H1 (cell line): ENCODE data around the gene KRTAP19-5. TPM values are rescaled to one million over a fixed set of nuclear protein-coding genes. Genes with fewer than 3 reads are reported as not detected.

Experiments used
- CTCF ChIA-PET: fragments of 300-600 bp; sonication (Branson Sonifier 250); formaldehyde crosslinking; loops from one replicate; lab custom pipeline; 2021; ENCODE audit not compliant: partially characterized antibody; lab: Charles Lee
- POLR2A ChIA-PET: fragments of 300-600 bp; sonication (Branson Sonifier 250); formaldehyde crosslinking; loops from one replicate; lab custom pipeline; 2021; ENCODE audit warnings: inconsistent platforms; ENCODE audit not compliant: partially characterized antibody; lab: Charles Lee
- DNase-seq, 2 experiments: peaks; one replicate each; pipeline versions ENCODE4 v3.0.0 to v3.0.0-alpha.2; 2010 to 2022; ENCODE audit warnings: low spot score in 2 of 2, low read depth in 1 of 2, mixed read lengths in 1 of 2
- FAIRE-seq: peaks from 2 replicates; lab custom pipeline; 2011; peaks lifted over from hg19 to GRCh38; lab: Jason Lieb, UNC
- H2AFZ ChIP-seq: 2 replicates; pipeline ENCODE4 v1.8.1; 2012; ENCODE audit warnings: low read length, inconsistent platforms
- H2AK5ac ChIP-seq: 2 replicates; pipeline ENCODE4 v1.6.1; 2013; ENCODE audit warnings: low read depth, low read length
- H2BK120ac ChIP-seq: replicated peaks from 2 replicates; pipeline ENCODE3; 2013; ENCODE audit warnings: low read depth, low read length, inconsistent platforms
- H2BK12ac ChIP-seq: 2 replicates; pipeline ENCODE4 v1.6.1; 2013; ENCODE audit warnings: low read depth, low read length
- H2BK15ac ChIP-seq: 2 replicates; pipeline ENCODE4 v1.6.1; 2013; ENCODE audit warnings: low read length
- H2BK20ac ChIP-seq: 2 replicates; pipeline ENCODE4 v1.6.1; 2013; ENCODE audit warnings: low read length
- H2BK5ac ChIP-seq: 2 replicates; pipeline ENCODE4 v1.6.1; 2013; ENCODE audit warnings: low read depth, low read length
- H3K14ac ChIP-seq: 2 replicates; pipeline ENCODE4 v1.6.1; 2013; ENCODE audit warnings: inconsistent platforms; ENCODE audit not compliant: insufficient read length
- H3K18ac ChIP-seq: 2 replicates; pipeline ENCODE4 v1.6.1; 2013; ENCODE audit warnings: low read length; ENCODE audit errors: extremely low read depth
- H3K23ac ChIP-seq: 2 replicates; pipeline ENCODE4 v1.6.1; 2013; ENCODE audit warnings: inconsistent platforms; ENCODE audit not compliant: insufficient read length
- H3K23me2 ChIP-seq: 2 replicates; pipeline ENCODE4 v1.6.1; 2013; ENCODE audit warnings: low read depth, low read length
- H3K27ac ChIP-seq: 2 replicates; pipeline ENCODE4 v1.6.1; 2011; ENCODE audit warnings: low read depth, low read length, inconsistent platforms
- H3K27me3 ChIP-seq, 4 experiments: replicated peaks in 1 of 4; 1 replicate in 1 of 4; 2 replicates in 3 of 4; pipeline versions ENCODE4 v1.6.1 to v1.8.1; 2011 to 2013; ENCODE audit warnings: low read length in 3 of 4, mild to moderate bottlenecking in 3 of 4, inconsistent platforms in 2 of 4, mixed read lengths in 2 of 4, moderate library complexity in 1 of 4; ENCODE audit not compliant: control insufficient read depth in 3 of 4, insufficient read depth in 3 of 4; ENCODE audit errors: extremely low read depth in 1 of 4
- H3K36me3 ChIP-seq, 4 experiments: 2 replicates each; pipeline versions ENCODE4 v1.6.1 to v1.8.1; 2011 to 2013; ENCODE audit warnings: mild to moderate bottlenecking in 4 of 4, low read length in 3 of 4, moderate library complexity in 2 of 4, control low read depth in 1 of 4, inconsistent platforms in 1 of 4; ENCODE audit not compliant: insufficient read depth in 4 of 4, control insufficient read depth in 2 of 4
- H3K4ac ChIP-seq: replicated peaks from 2 replicates; pipeline ENCODE3; 2013; ENCODE audit warnings: low read length, low read depth, mixed read lengths, inconsistent platforms; ENCODE audit not compliant: insufficient read length
- H3K4me1 ChIP-seq, 4 experiments: replicated peaks in 1 of 4; 1 replicate in 1 of 4; 2 replicates in 3 of 4; pipeline versions ENCODE4 v1.6.1 to v1.8.1; 2011 to 2013; ENCODE audit warnings: low read length in 3 of 4, inconsistent platforms in 2 of 4, mixed read lengths in 1 of 4; ENCODE audit not compliant: insufficient read depth in 4 of 4, control insufficient read depth in 3 of 4
- H3K4me2 ChIP-seq, 2 experiments: 2 replicates each; pipeline versions ENCODE4 v1.6.1 to v1.8.1; 2011 to 2013; ENCODE audit warnings: low read depth in 2 of 2, low read length in 2 of 2, control low read depth in 1 of 2, inconsistent platforms in 1 of 2, mild to moderate bottlenecking in 1 of 2; ENCODE audit not compliant: insufficient read depth in 1 of 2
- H3K4me3 ChIP-seq, 4 experiments: fragments of 200-600, 300-600 bp in 1 of 4; sonication (generic), shearing (Covaris generic), sonication (Bioruptor Twin) in 1 of 4; 2 replicates each; pipeline versions ENCODE4 v1.5.1 to v1.8.1; 2011 to 2016; ENCODE audit warnings: low read length in 4 of 4, low read depth in 3 of 4, control low read depth in 2 of 4, inconsistent platforms in 2 of 4, mild to moderate bottlenecking in 2 of 4, mixed read lengths in 1 of 4, moderate library complexity in 1 of 4; ENCODE audit not compliant: insufficient read depth in 2 of 4; ENCODE audit errors: extremely low read depth in 1 of 4
- H3K56ac ChIP-seq: replicated peaks from 2 replicates; pipeline ENCODE3; 2013; ENCODE audit warnings: low read depth, mild to moderate bottlenecking, mixed read lengths, low read length, inconsistent platforms; ENCODE audit not compliant: insufficient read length
- H3K79me1 ChIP-seq: 2 replicates; pipeline ENCODE4 v1.6.1; 2013; ENCODE audit warnings: low read depth, low read length, control low read depth
- H3K79me2 ChIP-seq, 2 experiments: 2 replicates each; pipeline versions ENCODE4 v1.6.1 to v1.8.1; 2012 to 2013; ENCODE audit warnings: low read length in 2 of 2, mild to moderate bottlenecking in 2 of 2, inconsistent platforms in 1 of 2; ENCODE audit not compliant: insufficient read depth in 2 of 2, control insufficient read depth in 1 of 2
- H3K9ac ChIP-seq, 4 experiments: replicated peaks in 1 of 4; 1 replicate in 1 of 4; 2 replicates in 3 of 4; pipeline versions ENCODE4 v1.6.1 to v1.8.1; 2011 to 2013; ENCODE audit warnings: low read depth in 3 of 4, low read length in 3 of 4, control low read depth in 2 of 4, mild to moderate bottlenecking in 2 of 4, moderate library complexity in 2 of 4, inconsistent platforms in 1 of 4; ENCODE audit errors: extremely low read depth in 1 of 4
- H3K9me3 ChIP-seq, 2 experiments: 2 replicates each; pipeline versions ENCODE4 v1.6.1 to v1.8.1; 2012 to 2013; ENCODE audit warnings: mild to moderate bottlenecking in 2 of 2, moderate library complexity in 2 of 2, control low read depth in 1 of 2, inconsistent platforms in 1 of 2, low read depth in 1 of 2, low read length in 1 of 2, mixed read lengths in 1 of 2; ENCODE audit not compliant: insufficient read depth in 2 of 2
- H4K20me1 ChIP-seq, 2 experiments: replicated peaks in 1 of 2; 2 replicates each; pipeline versions ENCODE3 to v1.8.1; 2011 to 2013; ENCODE audit warnings: inconsistent platforms in 2 of 2, low read length in 2 of 2, mild to moderate bottlenecking in 1 of 2; ENCODE audit not compliant: insufficient read depth in 2 of 2, control insufficient read depth in 1 of 2
- H4K5ac ChIP-seq: 2 replicates; pipeline ENCODE4 v1.6.1; 2013; ENCODE audit warnings: low read length, low read depth, mixed read lengths, inconsistent platforms; ENCODE audit not compliant: insufficient read length
- H4K8ac ChIP-seq: 2 replicates; pipeline ENCODE4 v1.8.0; 2013; ENCODE audit warnings: mild to moderate bottlenecking, moderate library complexity, low read length, inconsistent platforms; ENCODE audit not compliant: insufficient read depth; ENCODE audit errors: extremely low read depth
- H4K91ac ChIP-seq: replicated peaks from 2 replicates; pipeline ENCODE3; 2013; ENCODE audit warnings: low read length, mixed read lengths, inconsistent platforms; ENCODE audit not compliant: insufficient read length
- BACH1 ChIP-seq: IDR thresholded peaks from 2 replicates; pipeline ENCODE4 v1.6.1; 2012; ENCODE audit warnings: low read length, improper control_type of control experiment
- CHD2 ChIP-seq: IDR thresholded peaks from 2 replicates; pipeline ENCODE4 v1.6.1; 2012; ENCODE audit warnings: low read length, improper control_type of control experiment
- CTCF ChIP-seq, 3 experiments: IDR thresholded peaks; 1 replicate in 2 of 3; 2 replicates in 1 of 3; pipeline versions ENCODE4 v1.5.1 to v1.6.1; 2011; ENCODE audit warnings: low read length in 3 of 3, mild to moderate bottlenecking in 3 of 3, inconsistent platforms in 2 of 3, low read depth in 1 of 3, moderate library complexity in 1 of 3; ENCODE audit not compliant: insufficient read depth in 1 of 3; ENCODE audit errors: control extremely low read depth in 1 of 3
- MAFK ChIP-seq: IDR thresholded peaks from 2 replicates; pipeline ENCODE4 v1.6.1; 2012; ENCODE audit warnings: low read depth, mild to moderate bottlenecking, improper control_type of control experiment, low read length
- RAD21 ChIP-seq, 2 experiments: IDR thresholded peaks in 1 of 2; conservative IDR thresholded peaks in 1 of 2; 2 replicates each; pipeline ENCODE4 v1.6.1; 2011; ENCODE audit warnings: low read depth in 2 of 2, low read length in 2 of 2, improper control_type of control experiment in 1 of 2, inconsistent platforms in 1 of 2, mild to moderate bottlenecking in 1 of 2, moderate library complexity in 1 of 2
- WGBS, 2 experiments: shearing (Covaris generic) in 1 of 2; methylation state at CpG; one replicate each; pipeline versions ENCODE4 v1.1.6 to v1.1.7; 2013 to 2015; ENCODE audit warnings: low lambda C conversion rate in 2 of 2, mixed read lengths in 2 of 2, inconsistent platforms in 1 of 2, low coverage in 1 of 2, missing lambda C conversion rate in 1 of 2; ENCODE audit not compliant: insufficient replicate concordance in 2 of 2, insufficient coverage in 1 of 2, insufficient read length in 1 of 2; ENCODE audit errors: extremely low coverage in 1 of 2, missing lambda C conversion rate in 1 of 2; 5-methylcytosine and 5-hydroxymethylcytosine counted together
- polyA plus RNA-seq, 7 experiments: library from polyadenylated mRNA; depleted of rRNA in 3 of 7; stranded (reverse) in 5 of 7; unstranded in 2 of 7; fragments of >200 nt in 5 of 7; fragments of 200-250 nt in 2 of 7; gene quantifications; 1 replicate in 5 of 7; 2 replicates in 1 of 7; 4 replicates in 1 of 7; pipeline versions ENCODE4 v1.2.1 to v1.2.3, GENCODE V29; 2011 to 2013; ENCODE audit warnings: missing spikeins in 2 of 7, mixed read lengths in 2 of 7
- total RNA-seq: library from RNA; stranded (reverse); fragmentation: NEBNext Ultra II Directional; extraction: Animal tissue kit (Norgen Biotek cat#: 25700); gene quantifications from 2 replicates; pipeline ENCODE4 v1.2.1, GENCODE V29; 2021

Gene KRTAP19-5
- total and polyA plus RNA-seq, 2 of the 8 experiments (the other 6 are each of a cell fraction or from before 2014, with no cell fraction given): not detected

- Histone ChIP-seq H3K4ac (no peak overlapping the region), H3K79me1 (no peaks in the 10 kb centered on the region), H3K9ac (no peak overlapping the region), H3K27me3 (no peaks in the 10 kb centered on the region), H4K5ac (no peak overlapping the region), H3K56ac (no peak overlapping the region), H3K4me1 (no peaks in the 10 kb centered on the region), H2BK12ac (no peak overlapping the region), H4K20me1 (no peaks in the 10 kb centered on the region), H3K23ac (no peak overlapping the region), H4K8ac (no peak overlapping the region), H3K18ac (no peak overlapping the region), H3K27ac (no peak overlapping the region), H4K91ac (no peak overlapping the region), H2BK20ac (no peak overlapping the region), H2AK5ac (no peak overlapping the region), H2AFZ (0 out of 2 replicates have a peak overlapping the region, but pooled peaks have one; percentile 81), H3K23me2 (no peaks in the 10 kb centered on the region), H3K4me3 (no peak overlapping the region), H3K9me3 (no peaks in the 10 kb centered on the region), H3K4me2 (no peak overlapping the region), H2BK15ac (no peak overlapping the region), H3K14ac (no peak overlapping the region), H2BK5ac (no peak overlapping the region), H3K36me3 (no peaks in the 10 kb centered on the region), H3K79me2 (no peaks in the 10 kb centered on the region), H2BK120ac (no peak overlapping the region)
- ChIA-PET POLR2A (no interaction called here), CTCF (interaction anchor here (0.5 to 2.1 kb wide), 32 partner anchors 9 to 813 kb away, joined by 3 to 21 read pairs (median 4); partner anchors contain the start of genes KRTAP21-3 and KRTAP27-1)
- WGBS, 2 experiments: 43% methylated on average over 3 of the region's 3 CpGs; no CpG with 5 or more reads in 1 of the 2 experiments
- DNase-seq (no peak), FAIRE-seq (peak; percentile 69)
- peak; percentile 75 to 76 for TF ChIP-seq RAD21 (IDR thresholded peaks at IDR 0.05 in 1 of 2, conservative IDR thresholded peaks at IDR 0.05 in 1 of 2; ENCODE audit: low read depth in 2 of 2, low read length in 2 of 2)
- peak; percentile 88 for TF ChIP-seq MAFK
- TF ChIP-seq CHD2: no peak
- no peak for TF ChIP-seq BACH1
- TF ChIP-seq CTCF (IDR thresholded peaks at IDR 0.05; ENCODE audit: control extremely low read depth in 1 of 3, insufficient read depth in 1 of 3, low read depth in 1 of 3, low read length in 3 of 3): peak in 2 of 3 experiments; percentile 65 to 74; a peak in 3 of 4 replicates
These were observed 38.2 kb downstream of the KRTAP19-5 start for GRCh38 chr21:30463713-30464112.
